ENCODE results near the gene HLA-F. TPM values are rescaled to one million over a fixed set of nuclear protein-coding genes. Genes with fewer than 3 reads are reported as not detected.

Gene HLA-F
- total RNA-seq, 1 experiment from 2014 or later: 8.2 TPM

GRCh38 chr6:29724937-29725869, 2.0 kb downstream of the HLA-F start:
- no peak for DNase-seq (ENCODE audit: low spot score)

- DNase-seq (ENCODE audit: low spot score): no peak
Measured at GRCh38 chr6:29726001-29726400, 2.8 kb downstream of the HLA-F start.

- DNase-seq (ENCODE audit: low spot score): no peak
Measured at GRCh38 chr6:29726571-29727194, 3.4 kb downstream of the HLA-F start.

- DNase-seq (ENCODE audit: low spot score): no peak
Measured at GRCh38 chr6:29727637-29728036, 4.4 kb downstream of the HLA-F start.

GRCh38 chr6:29728173-29728874, 5.1 kb downstream of the HLA-F start:
- no peak for DNase-seq (ENCODE audit: low spot score)

- no peak for DNase-seq (ENCODE audit: low spot score)
Measured at GRCh38 chr6:29728875-29729270, 5.6 kb downstream of the HLA-F start.

- DNase-seq (ENCODE audit: low spot score): no peak
Measured at GRCh38 chr6:29729774-29730328, 6.6 kb downstream of the HLA-F start.

- DNase-seq (ENCODE audit: low spot score): no peak
Measured at GRCh38 chr6:29730575-29731126, 7.4 kb downstream of the HLA-F start.

- no peak for DNase-seq (ENCODE audit: low spot score)
Measured at GRCh38 chr6:29731281-29731680, 8.0 kb downstream of the HLA-F start.

GRCh38 chr6:29733057-29733456, 9.8 kb downstream of the HLA-F start:
- DNase-seq (ENCODE audit: low spot score): no peak

- no peak for DNase-seq (ENCODE audit: low spot score)
Measured at GRCh38 chr6:29734046-29735018, 11.1 kb downstream of the HLA-F start.

GRCh38 chr6:29736563-29736962, 13.3 kb downstream of the HLA-F start:
- no peak for DNase-seq (ENCODE audit: low spot score)

- peak; percentile 42 for DNase-seq (ENCODE audit: low spot score)
Measured at GRCh38 chr6:29737707-29738630, 14.7 kb downstream of the HLA-F start.

- DNase-seq (ENCODE audit: low spot score): no peak
Measured at GRCh38 chr6:29739136-29739881, 16.1 kb downstream of the HLA-F start.

- DNase-seq (ENCODE audit: low spot score): no peak
Measured at GRCh38 chr6:29739882-29740261, 16.6 kb downstream of the HLA-F start.

GRCh38 chr6:29741592-29741991, 18.4 kb downstream of the HLA-F start:
- DNase-seq (ENCODE audit: low spot score): no peak

GRCh38 chr6:29742127-29742526, 18.9 kb downstream of the HLA-F start:
- no peak for DNase-seq (ENCODE audit: low spot score)

- no peak for DNase-seq (ENCODE audit: low spot score)
Measured at GRCh38 chr6:29743025-29743424, 19.8 kb downstream of the HLA-F start.

GRCh38 chr6:29743568-29743967, 20.3 kb downstream of the HLA-F start:
- DNase-seq (ENCODE audit: low spot score): no peak

Data from A172 (cell line).